Right renal cortex interstitium (tissue), 3 donors: ENCODE results near the gene MORC2. TPM values are rescaled to one million over a fixed set of nuclear protein-coding genes. Genes with fewer than 3 reads are reported as not detected.

Source experiments
- DNase-seq, 3 donors: peaks; one replicate each; pipeline ENCODE4 v3.0.0-alpha.2; 2013; ENCODE audit warnings: low read depth in 3 of 3, low spot score in 2 of 3
- polyA plus RNA-seq, 3 donors: library from polyadenylated mRNA; unstranded; fragments of 120-200 nt; gene quantifications; one replicate each; pipeline ENCODE4 v1.2.1, GENCODE V29; 2013; ENCODE audit not compliant: insufficient read length in 3 of 3

MORC2 gene
- polyA plus RNA-seq, 3 donors, result 33.1 to 35.0 (median 33.8) TPM

- DNase-seq, result no peak
Observed at GRCh38 chr22:30949934-30950660, 18.5 kb downstream of the MORC2 start.

- no peak for DNase-seq
Observed at GRCh38 chr22:30948930-30949342, 19.6 kb downstream of the MORC2 start.

- DNase-seq, result no peak
Observed at GRCh38 chr22:30947816-30948454, 20.6 kb downstream of the MORC2 start.

- DNase-seq, result no peak
Observed at GRCh38 chr22:30947173-30947815, 21.3 kb downstream of the MORC2 start.

DNA sequence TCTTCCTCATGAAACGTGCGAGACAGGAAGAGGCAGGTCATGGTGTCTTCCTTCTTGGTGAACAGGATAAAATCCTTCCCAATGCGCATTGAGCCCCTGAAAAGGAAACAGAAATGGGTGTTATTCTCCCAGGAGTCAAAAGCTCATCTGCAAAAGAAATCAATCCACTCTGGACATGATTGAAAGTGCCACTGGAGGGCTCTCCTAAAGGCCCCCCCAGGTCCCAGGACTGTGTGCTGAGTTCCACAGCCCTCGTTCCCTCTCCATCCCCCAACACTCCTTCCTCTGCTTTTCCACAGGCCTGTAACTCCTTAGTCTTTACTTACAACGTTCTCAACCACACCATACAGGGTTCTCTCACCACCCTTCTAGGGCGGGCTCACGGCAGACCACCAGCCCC, 22.2 kb downstream of the MORC2 start:
- no peak for DNase-seq

GRCh38 chr22:30945653-30946052, 22.9 kb downstream of the MORC2 start:
- DNase-seq, result no peak

GRCh38 chr22:30944986-30945385, 23.6 kb downstream of the MORC2 start:
- no peak for DNase-seq

GRCh38 chr22:30943368-30943767, 25.2 kb downstream of the MORC2 start:
- no peak for DNase-seq

GRCh38 chr22:30941363-30941740, 27.2 kb downstream of the MORC2 start:
- no peak for DNase-seq

GRCh38 chr22:30940685-30941362, 27.8 kb downstream of the MORC2 start:
- no peak for DNase-seq

- no peak for DNase-seq
Observed at GRCh38 chr22:30934053-30934452, 34.5 kb downstream of the MORC2 start.

- DNase-seq, result no peak
Observed at GRCh38 chr22:30933457-30933856, 35.1 kb downstream of the MORC2 start.

DNA sequence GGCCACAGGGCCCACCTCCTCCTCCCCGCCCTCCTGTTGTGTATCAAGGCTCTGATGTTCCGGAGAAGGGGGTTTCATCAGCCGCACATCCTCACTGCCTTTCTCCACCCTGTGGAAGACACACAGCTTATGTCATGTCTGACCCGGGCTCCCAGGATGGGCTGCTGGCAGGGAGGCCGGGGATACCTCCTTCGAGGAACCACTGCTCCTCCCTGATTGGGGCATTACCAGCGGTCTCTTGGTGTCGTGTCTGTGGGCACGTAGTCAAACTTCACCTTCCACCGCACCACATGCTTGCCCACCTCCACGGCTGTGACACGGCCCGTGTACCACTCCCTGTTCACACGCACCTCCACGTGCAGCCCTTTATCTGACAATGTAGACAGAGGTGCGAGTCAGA, 35.9 kb downstream of the MORC2 start:
- no peak for DNase-seq

DNA sequence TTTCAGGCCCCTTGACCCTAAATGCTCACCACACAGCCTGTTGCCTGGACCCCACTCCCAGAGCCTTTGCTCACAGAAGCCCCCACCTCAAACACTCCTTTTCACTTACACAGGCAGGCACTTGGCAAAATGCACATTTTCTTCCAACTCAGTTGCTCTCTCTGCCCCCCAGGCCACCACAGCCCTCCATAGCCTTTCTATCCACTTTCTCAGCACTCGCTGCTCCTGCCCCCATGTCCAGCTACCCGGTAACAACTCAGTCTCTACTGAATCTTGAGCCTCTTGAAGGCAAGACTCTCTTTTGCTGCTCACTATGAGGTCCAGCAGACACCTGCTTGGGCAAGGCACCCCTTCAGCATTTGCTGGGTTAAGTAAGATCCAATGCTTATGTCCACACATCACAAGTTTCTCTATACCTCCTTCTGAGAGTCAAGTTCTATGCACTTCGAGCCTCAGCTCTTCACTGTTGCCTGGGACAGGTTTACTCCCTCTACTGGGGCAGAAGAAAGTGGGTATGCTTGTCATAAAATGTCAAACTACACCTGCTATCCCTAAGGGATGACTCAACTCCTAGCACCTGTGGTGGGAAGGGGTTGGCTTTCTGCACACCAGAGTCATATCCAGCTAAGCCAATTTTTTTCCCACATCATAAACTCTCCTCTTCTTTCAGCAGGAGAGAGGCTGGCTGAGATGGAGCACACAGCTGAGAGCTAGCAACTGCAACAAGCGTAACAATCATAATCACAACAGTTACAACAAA, 36.9 kb downstream of the MORC2 start:
- no peak for DNase-seq

DNA sequence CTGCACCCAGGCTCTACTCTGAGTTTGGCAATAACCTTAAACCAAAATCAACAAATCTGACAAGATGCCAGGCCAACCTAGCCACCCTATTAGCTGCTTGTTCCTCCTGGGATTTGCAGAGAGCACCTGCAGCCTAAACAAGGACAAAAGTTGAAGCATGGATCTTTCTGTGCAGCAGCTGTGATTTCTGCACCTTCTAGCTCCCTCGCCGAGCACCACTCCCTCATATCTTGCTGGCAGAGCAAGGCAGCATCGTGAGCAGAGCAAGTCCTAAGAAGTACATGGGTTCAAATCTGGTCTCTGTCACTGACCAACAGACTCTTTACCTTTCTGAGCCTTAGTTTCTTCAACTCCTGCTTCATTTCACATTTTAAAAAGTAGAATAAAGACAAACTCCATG, 38.3 kb downstream of the MORC2 start:
- no peak for DNase-seq

- DNase-seq, result no peak
Observed at GRCh38 chr22:30928401-30928800, 40.2 kb downstream of the MORC2 start.

GRCh38 chr22:30927806-30928205, 40.8 kb downstream of the MORC2 start:
- DNase-seq, result no peak

- no peak for DNase-seq
Observed at GRCh38 chr22:30926706-30927105, 41.9 kb downstream of the MORC2 start.

DNA sequence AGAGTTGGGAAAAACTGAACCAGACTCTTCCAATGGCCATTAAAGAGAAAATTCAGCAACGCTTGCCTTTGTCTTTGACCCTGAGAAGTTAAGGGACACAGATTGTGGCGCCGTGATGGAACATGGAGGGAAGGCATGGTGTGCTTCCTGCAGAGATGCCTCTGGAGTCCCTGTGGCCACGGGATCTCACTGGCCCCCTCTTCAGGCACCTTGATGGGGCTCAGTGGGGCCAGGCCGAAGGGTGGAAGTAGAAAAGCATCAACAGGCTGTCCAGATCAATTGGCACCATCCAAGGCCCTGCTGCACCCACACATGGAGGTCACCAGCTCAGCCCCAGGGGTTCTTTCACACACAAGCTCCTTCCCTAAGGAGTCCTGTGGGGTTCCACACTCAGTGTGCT, 42.9 kb downstream of the MORC2 start:
- no peak for DNase-seq

- no peak for DNase-seq
Observed at GRCh38 chr22:30923168-30923900, 45.2 kb downstream of the MORC2 start.
